ENCODE measurements around the gene COL4A1.

Gene COL4A1

DNA sequence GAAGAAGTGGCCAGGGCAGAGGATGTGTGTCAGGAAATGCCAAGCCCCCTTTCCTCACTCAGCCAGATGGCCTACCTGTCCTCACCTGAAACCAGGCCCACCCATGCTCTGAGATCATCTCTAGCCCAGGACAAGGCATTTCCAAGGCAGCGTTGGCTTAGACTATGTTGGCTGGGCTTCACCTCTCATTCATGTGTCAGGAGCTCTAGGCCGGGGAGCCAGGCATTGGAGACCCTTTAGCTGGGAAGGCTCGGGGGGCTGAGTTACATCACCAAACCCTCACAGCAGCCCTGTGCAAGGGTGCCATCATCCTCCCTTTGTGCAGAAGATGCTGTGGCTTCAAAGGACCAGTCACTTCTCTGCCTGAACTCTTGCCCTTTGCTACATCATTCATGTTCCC, 40.1 kb upstream of the COL4A1 start:
- DNase-seq (ENCODE audit: low read depth) = no peak
- TF ChIP-seq CTCF (IDR thresholded peaks at IDR 0.05; ENCODE audit: insufficient read depth, low read depth, low read length, missing control alignments) = no peak
- H3K4me3 ChIP-seq (ENCODE audit: low read depth, low read length) = no peak overlapping the region

- H3K4me3 ChIP-seq (ENCODE audit: low read depth, low read length) = no peak overlapping the region
- TF ChIP-seq CTCF (IDR thresholded peaks at IDR 0.05; ENCODE audit: insufficient read depth, low read depth, low read length, missing control alignments) = no peak
- DNase-seq (ENCODE audit: low read depth) = no peak
Measured at GRCh38 chr13:110346661-110347067, 39.7 kb upstream of the COL4A1 start.

DNA sequence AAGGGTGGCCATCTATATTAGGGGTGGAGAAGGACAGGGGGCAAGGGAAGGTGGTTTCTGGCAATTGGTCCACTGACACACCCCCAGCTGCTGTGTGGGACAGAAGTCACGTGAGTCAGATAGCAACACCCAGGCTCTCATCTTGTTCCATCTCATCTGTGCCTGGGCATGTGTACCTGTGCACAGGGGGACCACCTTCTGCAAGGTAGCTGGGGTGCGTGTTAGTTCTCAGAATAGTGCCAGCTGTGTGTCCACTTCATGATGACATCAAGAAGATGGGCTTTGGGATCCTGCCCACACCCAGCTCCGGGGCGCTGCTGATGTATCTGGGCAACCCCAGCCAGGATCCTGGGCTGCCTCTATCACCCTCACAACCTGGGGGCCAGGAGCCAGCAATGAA, 38.7 kb upstream of the COL4A1 start:
- DNase-seq (ENCODE audit: low read depth) = no peak
- no peak for TF ChIP-seq CTCF (IDR thresholded peaks at IDR 0.05; ENCODE audit: insufficient read depth, low read depth, low read length, missing control alignments)
- no peak overlapping the region for H3K4me3 ChIP-seq (ENCODE audit: low read depth, low read length)

GRCh38 chr13:110345266-110345665, 38.3 kb upstream of the COL4A1 start:
- no peak for DNase-seq (ENCODE audit: low read depth)
- TF ChIP-seq CTCF (IDR thresholded peaks at IDR 0.05; ENCODE audit: insufficient read depth, low read depth, low read length, missing control alignments) = no peak
- no peak overlapping the region for H3K4me3 ChIP-seq (ENCODE audit: low read depth, low read length)

- no peak for DNase-seq (ENCODE audit: low read depth)
Measured at GRCh38 chr13:110344320-110344719, 37.4 kb upstream of the COL4A1 start.

DNA sequence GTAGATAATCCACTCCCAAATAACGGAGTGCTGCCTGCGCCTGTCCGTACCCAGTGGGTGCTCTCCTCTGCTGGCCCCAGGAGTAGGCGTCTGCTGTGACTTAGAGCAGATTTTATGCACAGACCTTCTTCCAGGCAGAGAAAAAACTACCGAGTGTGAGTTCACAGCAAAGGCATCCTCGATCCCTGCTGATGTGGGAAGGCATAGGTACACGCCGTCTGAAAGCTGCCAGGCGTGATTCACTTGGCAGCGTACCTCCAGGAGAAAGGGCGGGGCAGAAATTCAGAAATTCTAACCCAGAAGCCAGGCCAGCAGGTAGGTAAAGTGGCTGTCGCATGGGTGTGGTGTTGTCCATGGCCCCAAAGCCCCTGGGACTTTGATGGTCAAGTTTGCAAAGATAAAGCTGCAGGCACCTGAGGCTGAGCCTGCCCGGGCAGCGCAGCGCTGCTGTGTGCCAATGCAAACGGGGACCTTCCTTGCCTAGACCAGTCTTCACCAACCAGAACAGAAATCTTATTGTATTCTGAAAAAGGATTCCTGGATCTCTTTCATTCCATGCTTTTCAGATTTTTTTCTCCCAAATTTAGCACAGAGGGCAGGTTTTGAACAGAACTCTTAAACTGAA, 36.4 kb upstream of the COL4A1 start:
- no peak overlapping the region for H3K4me3 ChIP-seq (ENCODE audit: low read depth, low read length)
- TF ChIP-seq CTCF (IDR thresholded peaks at IDR 0.05; ENCODE audit: insufficient read depth, low read depth, low read length, missing control alignments) = no peak
- no peak for DNase-seq (ENCODE audit: low read depth)

More at GRCh38 chr13:110344320-110344719, 37.4 kb upstream of the COL4A1 start:
- TF ChIP-seq CTCF (IDR thresholded peaks at IDR 0.05; ENCODE audit: insufficient read depth, low read depth, low read length, missing control alignments) = no peak
- H3K4me3 ChIP-seq (ENCODE audit: low read depth, low read length) = no peak overlapping the region

DNA sequence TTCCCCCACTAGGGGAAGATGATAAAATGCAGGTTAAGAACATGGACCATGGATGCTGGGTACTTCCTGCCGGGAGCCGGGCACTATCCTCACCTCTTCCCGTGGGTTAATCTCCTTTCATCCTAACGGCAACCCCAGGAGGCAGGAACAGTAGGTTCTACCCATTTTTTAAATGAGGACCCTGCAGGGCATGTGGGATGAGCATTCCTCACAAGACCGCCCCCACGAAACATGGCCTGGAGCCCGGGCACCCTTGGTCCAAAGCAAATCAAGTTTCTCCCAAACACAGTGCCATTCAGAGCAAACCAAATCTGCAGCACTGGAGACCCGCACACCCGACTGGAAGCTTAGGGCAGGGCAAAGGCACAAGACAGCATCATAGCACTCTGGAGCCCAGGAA, 35.5 kb upstream of the COL4A1 start:
- no peak for TF ChIP-seq CTCF (IDR thresholded peaks at IDR 0.05; ENCODE audit: insufficient read depth, low read depth, low read length, missing control alignments)
- H3K4me3 ChIP-seq (ENCODE audit: low read depth, low read length) = no peak overlapping the region

More for the DNA sequence above, 35.5 kb upstream of the COL4A1 start:
- no peak for DNase-seq (ENCODE audit: low read depth)
